GM12864 (cell line): ENCODE data around the gene ASGR1.
"Not testable (repeated sequence)": the region's sequence is repeated elsewhere in the genome, so short reads cannot be mapped to it uniquely, and the experiment has no call there.

Experiments
- DNase-seq: peaks from one replicate; pipeline ENCODE4 v3.0.0-alpha.2; 2011; ENCODE audit warnings: low read depth
- H3K4me3 ChIP-seq: 2 replicates; pipeline ENCODE4 v1.5.1; 2011; ENCODE audit warnings: mild to moderate bottlenecking, low read depth, low read length, control low read depth
- TF ChIP-seq, protein P1 (sequence below): IDR thresholded peaks from 2 replicates; pipeline ENCODE4 v1.5.1; 2011; ENCODE audit warnings: low read depth, mild to moderate bottlenecking, moderate library complexity, low read length, control low read depth, inconsistent platforms; ENCODE audit errors: missing control alignments

ASGR1 gene

DNA sequence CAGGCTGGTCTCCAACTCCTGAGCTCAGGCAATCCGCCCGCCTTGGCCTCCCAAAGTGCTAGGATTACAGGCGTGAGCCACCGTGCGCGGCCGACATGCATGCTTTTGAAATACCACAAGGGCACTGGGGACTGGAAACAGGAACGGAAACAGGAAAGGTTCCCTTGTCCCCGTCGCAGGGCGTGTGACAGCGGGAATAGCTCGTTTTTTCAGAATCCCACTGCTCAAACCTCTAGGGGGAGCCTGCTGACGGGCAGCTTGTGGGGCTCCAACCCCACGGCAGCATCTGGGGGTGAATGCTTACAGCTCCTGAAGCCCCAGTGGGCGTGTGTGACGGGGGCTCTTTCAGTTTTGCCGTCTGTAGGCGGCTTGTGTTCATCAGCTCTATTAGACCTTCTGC, 45.7 kb downstream of the ASGR1 start:
- TF ChIP-seq, protein P1, sequence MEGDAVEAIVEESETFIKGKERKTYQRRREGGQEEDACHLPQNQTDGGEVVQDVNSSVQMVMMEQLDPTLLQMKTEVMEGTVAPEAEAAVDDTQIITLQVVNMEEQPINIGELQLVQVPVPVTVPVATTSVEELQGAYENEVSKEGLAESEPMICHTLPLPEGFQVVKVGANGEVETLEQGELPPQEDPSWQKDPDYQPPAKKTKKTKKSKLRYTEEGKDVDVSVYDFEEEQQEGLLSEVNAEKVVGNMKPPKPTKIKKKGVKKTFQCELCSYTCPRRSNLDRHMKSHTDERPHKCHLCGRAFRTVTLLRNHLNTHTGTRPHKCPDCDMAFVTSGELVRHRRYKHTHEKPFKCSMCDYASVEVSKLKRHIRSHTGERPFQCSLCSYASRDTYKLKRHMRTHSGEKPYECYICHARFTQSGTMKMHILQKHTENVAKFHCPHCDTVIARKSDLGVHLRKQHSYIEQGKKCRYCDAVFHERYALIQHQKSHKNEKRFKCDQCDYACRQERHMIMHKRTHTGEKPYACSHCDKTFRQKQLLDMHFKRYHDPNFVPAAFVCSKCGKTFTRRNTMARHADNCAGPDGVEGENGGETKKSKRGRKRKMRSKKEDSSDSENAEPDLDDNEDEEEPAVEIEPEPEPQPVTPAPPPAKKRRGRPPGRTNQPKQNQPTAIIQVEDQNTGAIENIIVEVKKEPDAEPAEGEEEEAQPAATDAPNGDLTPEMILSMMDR = peak; percentile 74
- no peak for DNase-seq
- H3K4me3 ChIP-seq = peak overlapping the region; percentile 25

DNA sequence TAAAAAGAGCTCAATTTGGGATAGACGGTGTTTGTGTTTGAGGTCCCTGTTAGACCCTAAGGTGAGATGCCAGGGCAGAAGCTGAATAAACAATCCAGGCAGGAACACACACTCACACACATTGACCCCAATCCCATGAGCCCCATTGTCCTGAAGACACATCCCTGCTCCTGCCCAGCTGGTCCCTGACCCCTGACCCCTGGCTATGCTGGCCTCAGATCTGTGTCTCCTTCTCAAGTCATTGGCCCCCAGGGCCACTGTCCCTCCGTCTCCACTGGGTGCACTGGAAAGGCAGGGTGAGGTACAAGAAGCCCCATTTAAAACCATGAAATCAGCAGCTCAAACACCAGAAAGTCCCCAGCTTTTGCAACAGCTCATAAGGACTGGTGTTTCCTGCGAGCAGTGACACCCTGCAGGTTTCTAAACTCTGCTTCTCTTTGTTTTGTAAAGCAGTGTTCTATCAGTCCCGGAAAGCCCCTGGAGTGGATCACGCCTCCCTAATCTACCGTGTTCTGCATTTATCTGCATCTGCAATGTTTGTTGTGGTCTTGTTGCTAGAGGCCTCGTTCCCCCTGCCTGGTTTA, 46.6 kb downstream of the ASGR1 start:
- peak overlapping the region; percentile 29 for H3K4me3 ChIP-seq
- TF ChIP-seq, protein P1 = no peak
- DNase-seq = peak; percentile 82

DNA sequence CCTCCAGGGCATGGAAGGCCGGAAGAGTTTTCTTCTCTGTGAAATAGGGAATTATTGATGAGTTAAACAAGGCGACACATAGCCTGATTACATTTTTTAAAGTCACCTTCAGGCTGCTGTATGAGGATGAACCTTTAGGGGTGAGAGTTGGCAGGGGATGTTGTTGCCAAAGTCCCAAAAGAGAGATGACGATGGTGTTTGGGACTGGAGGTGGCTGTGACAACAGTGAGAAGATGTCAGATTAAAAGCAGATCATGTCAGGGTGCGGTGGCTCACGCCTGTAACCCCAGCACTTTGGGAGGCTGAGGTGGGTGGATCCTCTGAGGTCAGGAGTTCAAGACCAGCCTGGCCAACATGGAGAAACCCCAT, 47.8 kb downstream of the ASGR1 start:
- DNase-seq = no peak
- TF ChIP-seq, protein P1 = no peak
- no peak overlapping the region for H3K4me3 ChIP-seq

DNA sequence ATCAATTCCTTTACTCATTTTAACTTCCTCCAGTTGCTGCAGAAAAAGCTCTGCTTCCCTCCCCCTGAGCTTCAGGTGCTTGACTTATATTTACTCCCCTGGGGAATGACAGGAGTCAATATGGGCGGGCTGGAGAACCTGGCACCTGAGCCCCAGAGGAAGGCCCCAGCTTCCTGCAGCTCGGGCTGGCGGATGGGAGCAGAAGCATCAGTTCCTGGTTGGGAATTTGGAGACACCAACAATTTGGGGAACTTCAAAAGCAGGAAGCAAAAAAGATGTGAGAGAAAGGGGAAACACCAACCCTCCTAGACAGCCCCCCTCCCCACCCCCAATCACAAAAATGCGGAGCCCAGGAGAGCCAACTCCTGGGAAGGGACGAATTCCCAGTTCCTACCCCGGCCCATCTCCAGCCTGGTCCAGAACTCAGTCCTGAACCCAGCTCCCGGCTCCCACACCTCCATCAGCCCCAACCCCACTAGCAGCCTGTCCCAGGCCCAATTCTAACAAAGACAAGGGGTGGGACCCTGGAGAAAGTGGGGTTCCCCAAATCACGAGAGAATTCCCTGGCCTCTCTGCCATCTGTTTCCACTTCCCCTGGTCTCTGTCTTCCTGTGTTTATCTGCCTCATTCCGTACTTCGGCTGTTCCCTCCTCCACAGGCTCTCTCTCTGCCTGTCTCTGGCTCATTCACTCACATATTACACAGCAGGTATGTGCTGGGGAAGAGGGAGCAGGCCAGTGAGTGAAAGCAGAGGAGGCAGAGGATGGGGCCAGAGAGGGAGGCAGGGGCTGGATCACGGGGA, 48.3 kb downstream of the ASGR1 start:
- no peak overlapping the region for H3K4me3 ChIP-seq
- TF ChIP-seq, protein P1 = no peak
- no peak for DNase-seq

DNA sequence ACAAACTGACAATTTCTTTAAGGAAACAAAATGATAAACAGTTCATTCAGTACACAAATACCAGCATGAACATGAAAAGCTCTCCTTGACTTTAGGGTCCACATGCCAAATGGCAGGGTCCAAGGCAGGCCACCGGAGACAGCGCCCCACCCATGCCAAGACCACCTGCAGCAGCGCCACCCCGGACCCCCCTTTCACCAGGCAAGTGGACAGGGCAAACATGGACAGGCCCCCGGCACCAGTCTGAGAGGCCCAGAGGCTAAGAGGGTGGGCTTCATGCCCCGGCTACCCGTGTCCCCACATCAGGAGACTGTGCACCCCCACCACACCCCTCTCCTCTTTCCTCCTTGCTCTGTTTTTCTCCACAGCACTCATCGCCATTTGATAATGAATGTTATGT, 49.9 kb downstream of the ASGR1 start:
- no peak for DNase-seq
- no peak overlapping the region for H3K4me3 ChIP-seq
- TF ChIP-seq, protein P1 = no peak

DNA sequence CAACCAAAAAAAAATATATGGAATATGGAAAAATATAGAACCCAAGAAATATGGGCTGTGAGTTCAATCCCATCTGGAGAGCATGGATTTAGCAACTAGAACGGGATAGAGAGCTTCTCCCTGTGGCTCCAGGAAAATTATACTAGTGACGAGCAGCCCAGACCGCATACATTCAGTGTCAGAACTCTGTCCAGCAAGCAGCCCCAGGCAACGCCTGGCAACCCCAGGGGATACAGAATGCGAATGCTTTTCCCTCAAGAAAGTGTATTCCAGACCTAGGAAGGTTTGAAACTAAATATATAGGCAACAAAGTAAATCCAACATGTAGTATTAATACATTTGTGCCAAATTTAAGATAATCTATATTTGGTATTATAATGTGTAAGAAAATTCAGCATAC, 51.0 kb downstream of the ASGR1 start:
- DNase-seq = no peak
- TF ChIP-seq, protein P1 = no peak
- H3K4me3 ChIP-seq = no peak overlapping the region

DNA sequence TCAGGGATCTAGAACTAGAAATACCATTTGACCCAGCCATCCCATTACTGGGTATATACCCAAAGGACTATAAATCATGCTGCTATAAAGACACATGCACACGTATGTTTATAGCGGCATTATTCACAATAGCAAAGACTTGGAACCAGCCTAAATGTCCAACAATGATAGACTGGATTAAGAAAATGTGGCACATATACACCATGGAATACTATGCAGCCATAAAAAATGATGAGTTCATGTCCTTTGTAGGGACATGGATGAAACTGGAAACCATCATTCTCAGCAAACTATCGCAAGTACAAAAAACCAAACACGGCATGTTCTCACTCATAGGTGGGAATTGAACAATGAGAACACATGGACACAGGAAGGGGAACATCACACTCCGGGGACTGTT, 51.7 kb downstream of the ASGR1 start:
- not testable (repeated sequence) for DNase-seq, H3K4me3 ChIP-seq

DNA sequence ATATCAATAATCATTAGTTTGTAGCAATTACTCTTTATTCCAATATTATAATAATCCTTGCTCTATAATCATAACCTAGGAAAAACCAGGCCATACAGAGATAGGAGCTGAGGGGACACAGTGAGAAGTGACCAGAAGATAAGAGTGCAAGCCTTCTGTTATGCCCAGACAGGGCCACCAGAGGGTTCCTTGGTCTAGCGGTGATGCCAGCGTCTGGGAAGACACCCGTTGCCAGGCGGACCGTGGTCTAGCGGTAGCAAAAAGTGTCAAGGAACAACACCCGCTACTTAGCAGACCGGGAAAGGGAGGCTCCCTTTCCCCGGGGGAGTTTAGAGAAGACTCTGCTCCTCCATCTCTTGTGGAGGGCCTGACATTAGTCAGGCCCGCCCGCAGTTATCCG, 52.8 kb downstream of the ASGR1 start:
- not testable (repeated sequence) for DNase-seq, H3K4me3 ChIP-seq
